ENCODE data around the gene SULT2B1.

Gene SULT2B1

GRCh38 chr19:48600679-48601417 is 48.9 kb downstream of the SULT2B1 start:
- no peak for DNase-seq (ENCODE audit: low read depth)

GRCh38 chr19:48603001-48603400 is 51.0 kb downstream of the SULT2B1 start:
- DNase-seq (ENCODE audit: low read depth) = no peak

DNA sequence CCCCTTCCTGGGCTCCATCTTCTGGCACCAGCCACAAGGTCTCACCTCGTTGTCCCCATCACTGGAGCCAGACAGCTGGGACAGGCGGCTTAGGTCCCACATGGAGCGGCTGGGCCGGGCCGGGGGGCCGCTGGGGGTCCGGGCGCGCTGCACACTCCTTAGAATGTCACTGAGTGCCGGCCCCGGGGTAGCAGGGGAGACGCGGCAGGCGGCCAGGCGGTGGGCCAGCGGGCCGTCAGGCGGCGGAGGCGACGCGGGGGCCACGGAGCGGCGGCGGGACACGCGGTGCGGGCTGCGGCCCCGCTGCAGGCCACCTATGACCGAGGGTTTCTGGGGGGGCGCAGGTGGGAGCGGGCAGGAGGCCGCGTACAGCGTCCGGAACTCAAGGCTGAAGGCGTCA is 51.5 kb downstream of the SULT2B1 start:
- DNase-seq (ENCODE audit: low read depth) = no peak

- no peak for DNase-seq (ENCODE audit: low read depth)
These were observed 51.9 kb downstream of the SULT2B1 start for GRCh38 chr19:48603850-48604249.

DNA sequence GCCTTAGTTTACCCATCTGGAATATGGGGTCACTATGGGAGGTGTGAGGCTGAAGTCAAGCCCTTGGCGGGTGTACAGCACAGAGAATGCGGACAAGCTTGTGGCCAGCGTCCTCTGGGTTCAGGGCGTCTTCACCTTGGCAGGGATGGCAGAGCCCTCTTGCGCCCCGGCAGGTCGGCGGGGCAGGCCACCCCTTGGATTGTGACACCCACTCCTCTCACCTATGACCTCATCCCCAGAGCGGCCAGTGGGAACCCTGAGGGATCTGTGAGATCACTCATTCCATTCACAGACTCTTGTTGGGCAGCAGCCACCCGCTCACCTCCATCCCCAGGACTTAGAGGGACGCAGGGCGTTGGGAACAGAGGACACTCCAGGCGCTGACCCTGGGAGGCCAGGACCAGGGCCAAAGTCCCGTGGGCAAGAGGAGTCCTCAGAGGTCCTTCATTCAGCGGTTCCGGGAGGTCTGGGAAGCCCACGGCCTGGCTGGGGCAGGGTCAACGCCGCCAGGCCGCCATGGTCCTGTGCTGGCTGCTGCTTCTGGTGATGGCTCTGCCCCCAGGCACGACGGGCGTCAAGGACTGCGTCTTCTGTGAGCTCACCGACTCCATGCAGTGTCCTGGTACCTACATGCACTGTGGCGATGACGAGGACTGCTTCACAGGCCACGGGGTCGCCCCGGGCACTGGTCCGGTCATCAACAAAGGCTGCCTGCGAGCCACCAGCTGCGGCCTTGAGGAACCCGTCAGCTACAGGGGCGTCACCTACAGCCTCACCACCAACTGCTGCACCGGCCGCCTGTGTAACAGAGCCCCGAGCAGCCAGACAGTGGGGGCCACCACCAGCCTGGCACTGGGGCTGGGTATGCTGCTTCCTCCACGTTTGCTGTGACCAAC is 54.7 kb downstream of the SULT2B1 start, which contains the start of gene SPACA4:
Gene SPACA4 (plus strand): TSS at position 280 of the 896 bp plus-strand sequence. CDS start 237 bp downstream, at position 517.
- DNase-seq (ENCODE audit: low read depth) = no peak

DNA sequence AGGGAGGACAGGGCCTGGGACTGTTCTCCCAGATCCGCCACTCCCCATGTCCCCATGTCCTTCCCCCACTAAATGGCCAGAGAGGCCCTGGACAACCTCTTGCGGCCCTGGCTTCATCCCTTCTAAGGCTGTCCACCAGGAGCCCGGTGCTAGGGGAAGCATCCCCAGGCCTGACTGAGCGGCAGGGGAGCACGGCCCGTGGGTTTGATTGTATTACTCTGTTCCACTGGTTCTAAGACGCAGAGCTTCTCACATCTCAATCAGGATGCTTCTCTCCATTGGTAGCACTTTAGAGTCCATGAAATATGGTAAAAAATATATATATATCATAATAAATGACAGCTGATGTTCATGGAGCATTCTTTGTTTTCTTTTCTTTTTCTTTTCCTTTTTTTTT is 55.4 kb downstream of the SULT2B1 start:
- no peak for DNase-seq (ENCODE audit: low read depth)

DNA sequence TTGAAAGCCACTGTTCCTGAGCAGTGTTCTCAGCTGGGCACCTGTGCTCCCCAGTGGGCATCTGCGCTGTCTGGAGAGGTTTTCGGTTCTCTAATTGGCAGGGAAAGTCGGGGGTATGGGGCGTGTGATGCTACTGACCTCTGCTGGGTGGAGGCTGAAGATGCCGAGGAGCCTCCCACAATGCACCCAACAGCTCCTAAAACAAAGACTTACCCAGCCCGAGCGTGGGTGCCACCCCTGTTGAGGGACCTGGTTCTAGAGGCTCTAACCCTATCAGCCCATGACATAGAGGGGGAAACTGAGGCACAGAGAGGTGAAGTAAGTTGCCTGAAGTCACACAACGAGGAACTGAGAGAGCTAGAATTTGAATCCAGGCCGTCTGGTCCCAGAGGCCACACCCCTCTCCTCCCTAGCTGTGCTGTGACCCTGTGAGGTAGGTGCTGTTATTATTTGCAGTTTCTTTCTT is 56.9 kb downstream of the SULT2B1 start:
- no peak for DNase-seq (ENCODE audit: low read depth)

DNA sequence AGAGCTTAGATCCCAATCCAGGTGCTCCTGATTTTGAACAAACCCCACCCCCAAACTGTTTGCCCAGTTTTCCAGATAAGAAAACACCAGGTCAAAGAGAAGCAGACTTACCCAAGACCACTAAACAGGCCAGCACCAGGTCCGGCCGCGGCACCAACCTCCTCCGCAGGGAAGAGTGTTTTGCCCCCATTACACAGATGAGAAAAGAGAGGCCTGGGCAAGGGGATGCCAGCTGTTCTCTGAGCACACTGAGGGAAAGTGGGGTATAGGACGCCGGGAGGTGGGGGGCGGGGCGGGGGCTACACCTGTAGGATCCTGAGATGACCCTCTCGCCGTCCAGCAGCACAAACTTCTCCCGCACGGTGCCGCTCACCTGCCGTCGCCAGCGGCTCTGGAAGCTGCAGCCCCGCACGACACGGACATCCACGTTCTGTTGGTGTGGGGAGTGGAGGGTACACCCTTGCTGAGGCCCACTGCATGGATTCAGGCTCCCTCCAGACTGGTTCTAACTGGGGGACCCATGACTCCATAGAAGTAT is 57.7 kb downstream of the SULT2B1 start:
- DNase-seq (ENCODE audit: low read depth) = no peak

GRCh38 chr19:48611872-48612271 is 59.9 kb downstream of the SULT2B1 start:
- no peak for DNase-seq (ENCODE audit: low read depth)

DNA sequence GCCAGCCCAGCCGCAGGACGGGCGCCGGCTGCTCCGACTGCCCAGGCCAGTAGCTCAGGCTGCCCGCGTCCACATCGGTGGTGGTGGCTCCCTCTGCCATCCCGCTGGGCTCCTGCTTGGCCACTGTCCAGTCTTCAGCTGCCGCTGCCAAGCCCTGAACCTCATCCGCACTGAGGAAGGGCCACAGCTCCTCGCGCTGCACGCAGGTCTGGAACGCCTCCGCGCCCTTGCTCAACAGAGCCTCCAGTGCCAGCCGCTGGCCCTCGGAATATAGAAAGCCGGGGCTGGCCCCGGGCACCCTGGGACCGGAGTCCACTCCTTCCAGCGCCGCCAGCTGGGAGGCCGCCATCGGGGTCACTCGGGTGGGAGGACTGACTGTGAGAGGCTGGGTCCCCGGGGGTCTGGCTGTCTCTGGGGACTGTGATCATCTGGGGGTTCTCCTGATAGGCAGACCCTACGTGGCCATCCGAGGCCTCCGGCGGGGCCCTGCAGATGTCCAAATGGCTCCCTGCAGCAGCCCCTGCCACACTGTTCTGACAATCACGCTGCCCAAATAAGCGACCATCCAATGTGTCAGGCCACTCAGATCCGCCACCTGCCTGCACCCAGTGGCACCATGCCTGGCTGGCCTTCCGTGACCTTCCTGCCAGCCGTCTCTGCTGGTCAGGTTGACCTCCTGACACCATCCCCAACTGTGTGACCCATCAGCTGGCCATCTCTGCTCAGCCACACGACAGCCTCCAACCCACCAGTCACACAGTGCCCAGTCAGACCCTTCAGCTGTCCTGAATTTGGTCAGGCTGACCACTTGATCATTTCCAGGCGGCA is 61.3 kb downstream of the SULT2B1 start:
- DNase-seq (ENCODE audit: low read depth) = no peak

DNA sequence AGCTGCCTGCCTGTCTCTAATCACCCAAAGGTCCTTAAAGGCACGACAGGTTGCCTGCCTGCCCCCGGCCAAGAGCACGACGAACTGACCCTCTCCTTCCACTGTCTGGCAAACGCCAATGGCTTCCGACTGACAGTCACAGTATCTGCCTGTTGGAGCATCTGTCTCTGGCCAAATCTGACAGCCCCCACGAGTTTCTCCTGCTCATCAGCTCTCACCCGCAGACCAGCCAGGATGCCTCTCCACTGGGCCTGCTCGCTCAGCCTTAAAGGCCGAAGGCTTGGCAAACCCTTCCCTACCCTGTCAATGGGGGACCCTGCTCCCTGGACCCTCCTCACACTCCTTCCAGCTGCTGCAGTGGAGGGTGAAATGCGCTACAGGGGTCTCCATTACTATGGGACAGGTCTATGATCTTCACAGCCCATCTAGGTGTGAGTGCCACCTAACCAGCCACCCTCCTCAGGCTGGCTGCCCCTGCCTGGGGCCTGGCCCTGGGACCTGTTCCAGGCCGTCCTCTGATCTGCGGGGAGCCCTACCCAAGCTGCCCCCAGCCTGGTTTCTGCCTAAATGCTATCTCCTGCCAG is 62.0 kb downstream of the SULT2B1 start:
- no peak for DNase-seq (ENCODE audit: low read depth)

- no peak for DNase-seq (ENCODE audit: low read depth)
These were observed 62.7 kb downstream of the SULT2B1 start, which contains the start of gene FAM83E for GRCh38 chr19:48614436-48615230. TSS of gene FAM83E (minus strand) at chr19:48615076. CDS start at chr19:48613372, 1,704 bp downstream.

DNA sequence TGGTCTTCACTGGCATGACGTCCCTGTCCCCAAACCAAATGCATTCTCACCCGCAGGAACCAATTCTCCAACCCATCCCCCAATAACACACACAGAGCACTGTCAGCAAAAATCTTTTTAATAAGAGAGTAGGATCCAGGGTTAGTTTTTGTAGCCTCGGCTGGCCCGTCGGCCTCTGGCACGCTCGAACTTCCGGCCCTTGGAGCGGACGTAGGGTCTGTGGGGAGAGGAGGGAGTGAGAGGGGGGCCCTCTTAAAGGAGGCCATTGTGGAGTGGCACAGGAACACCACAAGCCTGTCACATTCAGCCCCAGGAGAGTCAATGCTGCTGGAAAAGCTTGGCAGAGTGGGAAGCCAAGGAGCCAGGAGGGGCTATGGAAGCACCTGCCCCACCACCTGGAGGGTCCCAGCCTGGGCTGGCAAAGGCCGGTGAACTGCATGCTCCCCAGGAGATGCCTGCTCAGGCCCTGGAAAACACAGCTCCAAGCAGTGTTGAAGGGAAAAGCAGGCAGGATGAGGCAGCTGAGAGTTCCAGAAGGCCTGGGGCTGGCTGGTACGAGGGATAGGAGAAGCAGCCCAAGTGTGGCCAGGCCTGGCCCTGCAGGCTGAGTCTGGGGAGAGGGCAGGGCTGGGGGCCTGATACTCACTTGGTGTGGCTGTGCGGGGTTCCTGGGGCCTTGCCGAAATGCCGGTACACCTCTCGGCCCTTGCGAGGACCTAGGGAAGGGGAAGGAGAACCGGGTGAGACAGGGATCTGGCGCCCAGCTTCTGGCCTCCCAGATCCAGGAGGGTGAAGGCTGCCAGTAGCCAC is 63.5 kb downstream of the SULT2B1 start:
- DNase-seq (ENCODE audit: low read depth) = no peak

DNA sequence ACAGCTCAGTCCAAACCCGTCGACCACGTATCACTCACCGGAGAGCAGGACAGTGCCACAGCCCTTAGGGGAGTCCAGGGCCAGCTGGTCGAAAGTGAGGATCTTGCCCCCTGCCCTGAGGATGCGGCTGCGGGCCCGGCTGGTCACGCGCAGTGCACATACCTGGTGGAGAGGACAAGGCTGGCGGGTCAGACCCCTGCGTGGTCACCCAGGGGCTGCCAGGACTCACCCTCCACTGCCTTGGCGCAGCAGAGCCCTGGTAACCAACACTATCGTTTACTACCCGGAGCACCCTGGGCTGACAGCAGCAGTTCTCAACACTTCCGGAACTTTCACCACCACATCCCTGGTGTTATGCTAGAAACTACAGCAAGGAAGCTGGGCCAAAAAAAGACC is 64.1 kb downstream of the SULT2B1 start:
- no peak for DNase-seq (ENCODE audit: low read depth)

DNA sequence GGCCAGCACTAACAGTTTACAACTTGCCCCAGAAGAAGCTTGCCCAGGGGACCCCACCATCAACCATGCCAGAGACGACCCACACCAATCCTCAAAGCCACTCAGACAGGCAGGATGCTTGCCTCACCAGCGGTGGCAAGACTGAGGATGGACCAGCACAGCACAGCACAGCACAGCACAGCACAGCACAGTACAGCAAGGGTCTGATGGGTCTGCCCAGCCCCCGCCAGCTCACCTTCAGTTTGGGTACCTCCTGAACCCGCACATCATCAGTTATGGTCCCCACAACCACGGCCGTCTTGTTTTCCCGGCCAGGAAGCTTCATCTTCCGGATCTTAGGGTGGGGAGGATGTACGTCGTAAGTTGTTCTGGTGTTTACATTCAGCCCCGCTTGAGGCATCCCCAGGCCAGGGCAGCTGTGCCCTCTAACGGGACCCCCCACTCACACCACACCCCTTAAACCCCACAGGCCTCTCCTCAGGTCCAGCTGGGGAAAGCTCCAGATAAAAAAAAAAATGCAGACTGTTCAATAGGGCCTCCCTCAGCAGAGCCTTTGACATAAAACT is 64.6 kb downstream of the SULT2B1 start:
- DNase-seq (ENCODE audit: low read depth) = no peak

DNA sequence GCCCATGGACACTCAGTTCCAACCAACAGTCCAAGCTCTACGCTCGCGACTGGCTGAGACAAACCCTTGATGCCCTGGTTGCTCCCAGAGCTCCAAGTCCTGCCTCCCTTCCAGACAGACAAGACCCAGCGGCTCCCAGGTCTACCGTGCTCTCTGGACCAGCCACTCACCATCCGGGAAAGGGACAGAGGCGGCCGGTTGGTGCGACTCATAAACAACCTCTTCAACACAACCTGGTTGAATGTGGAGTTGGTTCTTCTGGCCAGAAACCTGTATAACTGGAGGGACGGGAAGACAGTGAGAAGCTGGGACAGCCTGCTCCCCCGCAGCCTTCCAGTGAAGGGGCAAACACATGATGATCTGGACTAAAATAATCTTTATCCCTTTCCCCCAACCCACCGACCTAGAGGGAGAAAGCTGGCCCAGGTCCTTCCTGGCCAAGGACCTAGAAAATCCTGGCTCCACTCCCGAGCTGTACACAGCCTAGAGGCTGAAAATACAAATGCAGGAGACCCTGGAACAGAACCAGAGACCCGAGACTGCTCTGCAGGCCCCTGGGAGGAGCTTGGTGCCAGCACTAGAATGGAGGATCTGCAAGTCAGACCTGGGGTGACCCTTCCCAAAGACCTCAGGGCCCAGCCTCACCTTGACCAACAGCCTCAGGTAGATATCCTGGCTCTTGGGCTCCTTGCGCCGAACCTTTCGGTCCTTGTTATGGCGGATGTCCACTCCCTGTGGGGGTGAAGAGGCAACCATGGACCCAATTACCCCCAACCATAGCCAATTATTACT is 65.4 kb downstream of the SULT2B1 start:
- DNase-seq (ENCODE audit: low read depth) = no peak

DNA sequence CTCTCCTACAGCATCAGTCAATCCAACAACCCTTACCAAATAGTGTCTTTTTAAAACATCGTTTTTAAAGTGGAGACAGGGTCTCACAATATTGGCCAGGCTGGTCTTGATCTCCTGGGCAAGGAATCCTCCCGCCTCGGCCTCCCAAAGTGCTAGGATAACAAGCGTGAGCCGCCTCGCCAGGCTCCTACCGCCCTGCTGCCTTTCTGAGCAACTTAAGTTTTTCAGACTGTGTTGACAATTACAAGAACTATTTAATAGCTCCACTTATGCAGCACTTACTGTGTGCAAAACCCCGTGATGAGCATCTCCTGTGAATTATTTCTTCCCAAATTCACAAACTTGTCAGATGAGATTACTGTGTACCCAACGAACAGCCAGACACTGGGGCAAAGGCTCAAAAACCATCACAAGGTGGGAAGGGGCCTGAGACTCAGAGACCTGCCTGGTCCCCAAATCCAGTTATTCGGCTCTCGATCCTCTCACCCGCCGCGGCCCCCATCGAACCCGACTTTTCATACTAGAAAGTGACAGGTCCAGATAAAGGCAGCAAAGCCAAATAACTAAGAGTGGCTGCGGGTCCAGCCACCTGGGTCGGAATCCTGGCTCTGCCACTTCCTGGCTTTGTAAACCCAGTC is 66.4 kb downstream of the SULT2B1 start:
- no peak for DNase-seq (ENCODE audit: low read depth)

Measured in activated T-helper 9 cell treated with anti-CD3 and anti-CD28 coated beads, Interleukin-2, amount 50 U/mL, for 16 hours (primary cell).